Effector CD4-positive, alpha-beta T cell (primary cell): ENCODE data around the gene RHBG.

Experiments
- DNase-seq: peaks from one replicate; pipeline ENCODE4 v3.0.0-alpha.2; 2020

Gene RHBG

GRCh38 chr1:156409439-156409838, 40.4 kb downstream of the RHBG start:
- no peak for DNase-seq

- no peak for DNase-seq
Observed at GRCh38 chr1:156410238-156410637, 41.2 kb downstream of the RHBG start.

- no peak for DNase-seq
Observed at GRCh38 chr1:156410740-156411139, 41.7 kb downstream of the RHBG start.

GRCh38 chr1:156412653-156413321, 43.8 kb downstream of the RHBG start:
- DNase-seq = no peak

GRCh38 chr1:156413391-156414246, 44.6 kb downstream of the RHBG start:
- no peak for DNase-seq

GRCh38 chr1:156414461-156415064, 45.6 kb downstream of the RHBG start:
- no peak for DNase-seq

GRCh38 chr1:156416993-156417392, 48.0 kb downstream of the RHBG start:
- no peak for DNase-seq

GRCh38 chr1:156417401-156418020, 48.5 kb downstream of the RHBG start:
- DNase-seq = no peak

- no peak for DNase-seq
Observed at GRCh38 chr1:156418416-156419070, 49.5 kb downstream of the RHBG start.

- peak; percentile 16 for DNase-seq
Observed at GRCh38 chr1:156419854-156420204, 50.8 kb downstream of the RHBG start.

- DNase-seq = peak; percentile 13
Observed at GRCh38 chr1:156420205-156421061, 51.4 kb downstream of the RHBG start.

- DNase-seq = peak; percentile 34
Observed at GRCh38 chr1:156421062-156421938, 52.3 kb downstream of the RHBG start.

GRCh38 chr1:156421939-156422601, 53.1 kb downstream of the RHBG start:
- no peak for DNase-seq

- DNase-seq = no peak
Observed at GRCh38 chr1:156422602-156423091, 53.6 kb downstream of the RHBG start.

- DNase-seq = no peak
Observed at GRCh38 chr1:156423422-156424352, 54.7 kb downstream of the RHBG start.

GRCh38 chr1:156424806-156425432, 55.9 kb downstream of the RHBG start:
- DNase-seq = no peak

GRCh38 chr1:156425943-156426342, 56.9 kb downstream of the RHBG start:
- DNase-seq = no peak

GRCh38 chr1:156427957-156428356, 58.9 kb downstream of the RHBG start:
- DNase-seq = no peak
